SK-N-SH treated with all-trans-retinoic acid at 6 μM for 48 hours (cell line): ENCODE measurements around the gene ERBIN.

ENCODE experiments used
- ATAC-seq: fragments of 200-7000 bp; cut with Tn5 transposase; 3 replicates; pipeline ENCODE4 v1.9.1; 2020; ENCODE audit warnings: mild to moderate bottlenecking, moderate library complexity
- ARNTL ChIP-seq: fragments of 450-650 bp; formaldehyde crosslinking; IDR thresholded peaks from 2 replicates; pipeline ENCODE4 v1.5.0; 2020; ENCODE audit warnings: low read depth, mild to moderate bottlenecking, moderate library complexity, borderline replicate concordance
- BACH2 ChIP-seq: fragments of 250-450 bp; sonication (Bioruptor Pico); IDR thresholded peaks from 2 replicates; pipeline ENCODE4 v1.9.0; 2021; ENCODE audit warnings: mild to moderate bottlenecking, borderline replicate concordance
- CSDC2 ChIP-seq: fragments of 250-450 bp; sonication (Bioruptor Pico); IDR thresholded peaks from 2 replicates; pipeline ENCODE4 v1.5.0; 2020; ENCODE audit warnings: mild to moderate bottlenecking, moderate library complexity
- ESRRG ChIP-seq: fragments of 250-450 bp; sonication (Bioruptor Pico); IDR thresholded peaks from 2 replicates; pipeline ENCODE4 v1.6.1; 2021; ENCODE audit warnings: mild to moderate bottlenecking
- OSR1 ChIP-seq: fragments of 250-450 bp; sonication (Bioruptor Pico); IDR thresholded peaks from 2 replicates; pipeline ENCODE4 v1.8.0; 2022; ENCODE audit warnings: moderate library complexity, mild to moderate bottlenecking, inconsistent platforms
- PATZ1 ChIP-seq: fragments of 250-450 bp; sonication (Bioruptor Pico); IDR thresholded peaks from 2 replicates; pipeline ENCODE4 v1.8.0; 2020; ENCODE audit warnings: mild to moderate bottlenecking, moderate library complexity, borderline replicate concordance
- PPARA ChIP-seq: fragments of 250-450 bp; sonication (Bioruptor Pico); IDR thresholded peaks from 2 replicates; pipeline ENCODE4 v1.5.0; 2020; ENCODE audit warnings: mild to moderate bottlenecking, borderline replicate concordance
- RARB ChIP-seq: fragments of 250-450 bp; sonication (Bioruptor Pico); IDR thresholded peaks from 2 replicates; pipeline ENCODE4 v1.8.0; 2021; ENCODE audit warnings: mild to moderate bottlenecking, moderate library complexity
- SNAI2 ChIP-seq: fragments of 250-450 bp; sonication (Bioruptor Pico); IDR thresholded peaks from 2 replicates; pipeline ENCODE4 v1.5.0; 2020; ENCODE audit warnings: mild to moderate bottlenecking, moderate library complexity
- TCF4 ChIP-seq: fragments of 250-450 bp; sonication (Bioruptor Pico); IDR thresholded peaks from 2 replicates; pipeline ENCODE4 v1.8.0; 2021; ENCODE audit warnings: mild to moderate bottlenecking, moderate library complexity, borderline replicate concordance
- TOX ChIP-seq: fragments of 250-450 bp; sonication (Bioruptor Pico); IDR thresholded peaks from 2 replicates; pipeline ENCODE4 v1.8.0; 2021; ENCODE audit warnings: mild to moderate bottlenecking, moderate library complexity, borderline replicate concordance
- TSHZ2 ChIP-seq: fragments of 250-450 bp; sonication (Bioruptor Pico); IDR thresholded peaks from 2 replicates; pipeline ENCODE4 v1.5.0; 2020; ENCODE audit warnings: mild to moderate bottlenecking, moderate library complexity
- ZC3H10 ChIP-seq: fragments of 250-450 bp; sonication (Bioruptor Pico); IDR thresholded peaks from 2 replicates; pipeline ENCODE4 v1.5.1; 2021; ENCODE audit warnings: mild to moderate bottlenecking, moderate library complexity
- ZFP3 ChIP-seq: fragments of 250-450 bp; sonication (Bioruptor Pico); IDR thresholded peaks from 2 replicates; pipeline ENCODE4 v1.5.0; 2020; ENCODE audit warnings: mild to moderate bottlenecking, moderate library complexity
- ZFP30 ChIP-seq: fragments of 450-650 bp; formaldehyde crosslinking; IDR thresholded peaks from 2 replicates; pipeline ENCODE4 v1.5.0; 2022; ENCODE audit warnings: mild to moderate bottlenecking, moderate library complexity
- ZNF565 ChIP-seq: fragments of 450-650 bp; formaldehyde crosslinking; conservative IDR thresholded peaks from 2 replicates; pipeline ENCODE4 v1.5.0; 2020; ENCODE audit warnings: low read depth, mild to moderate bottlenecking, moderate library complexity
- ZNF70 ChIP-seq: fragments of 450-650 bp; formaldehyde crosslinking; IDR thresholded peaks from 2 replicates; pipeline ENCODE4 v1.5.0; 2020; ENCODE audit warnings: mild to moderate bottlenecking, moderate library complexity
- ZNF8 ChIP-seq: fragments of 450-650 bp; formaldehyde crosslinking; IDR thresholded peaks from 2 replicates; pipeline ENCODE4 v1.5.0; 2020; ENCODE audit warnings: mild to moderate bottlenecking, moderate library complexity
- TF ChIP-seq, protein P1 (sequence below): fragments of 250-450 bp; sonication (Bioruptor Pico); IDR thresholded peaks from 2 replicates; pipeline ENCODE4 v1.8.0; 2021; ENCODE audit warnings: low read depth, mild to moderate bottlenecking, moderate library complexity, borderline replicate concordance
- TF ChIP-seq, protein P2 (sequence below): fragments of 250-450 bp; sonication (Bioruptor Pico); IDR thresholded peaks from 2 replicates; pipeline ENCODE4 v1.5.1; 2021; ENCODE audit warnings: mild to moderate bottlenecking, moderate library complexity
- TF ChIP-seq, protein P3 (sequence below): fragments of 250-450 bp; sonication (Bioruptor Pico); IDR thresholded peaks from 2 replicates; pipeline ENCODE4 v1.5.1; 2020; ENCODE audit warnings: low read depth, mild to moderate bottlenecking, moderate library complexity

The ERBIN gene

GRCh38 chr5:65892801-65893200 lies 33.6 kb upstream of the ERBIN start:
- TF ChIP-seq BACH2 (CRISPR knock-in tag) = no peak
- no peak for ATAC-seq

DNA sequence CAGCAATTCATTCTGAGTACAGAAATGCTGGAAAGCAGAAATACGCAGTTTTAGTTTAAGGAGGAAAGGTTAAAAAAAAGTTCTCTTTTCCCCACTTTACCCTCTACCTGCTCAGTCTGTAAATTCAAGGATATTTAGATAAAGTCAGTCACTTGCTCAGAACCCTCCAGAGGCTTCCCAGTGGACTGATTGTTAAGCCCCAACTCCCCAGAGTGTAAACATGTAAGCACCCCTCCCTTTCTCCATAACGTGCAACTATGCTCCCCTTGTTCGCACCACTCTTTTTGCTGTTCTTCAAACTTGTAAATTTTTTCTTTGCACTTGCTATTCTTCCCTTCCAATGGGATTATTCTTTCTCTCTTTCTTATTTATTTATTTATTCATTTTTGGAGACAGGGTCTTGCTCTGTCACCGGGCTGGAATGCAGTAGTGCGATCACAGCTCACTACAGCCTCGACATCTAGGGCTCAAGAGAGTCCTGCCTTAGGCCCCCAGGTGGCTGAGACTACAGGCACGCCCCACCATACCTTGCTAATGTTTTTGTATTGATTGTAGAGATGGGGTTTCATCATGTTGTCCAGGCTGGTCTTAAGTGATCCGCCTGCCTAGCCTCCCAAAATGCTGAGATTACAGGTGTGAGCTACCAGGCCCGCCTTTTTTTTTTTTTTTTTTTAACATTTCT lies 32.5 kb upstream of the ERBIN start:
- TF ChIP-seq CSDC2 (no peak), RARB (CRISPR knock-in tag) (no peak), BACH2 (CRISPR knock-in tag) (no peak), ESRRG (CRISPR knock-in tag) (no peak), ZNF70 (CRISPR knock-in tag) (no peak), TOX (CRISPR knock-in tag) (no peak), PATZ1 (no peak), PPARA (CRISPR knock-in tag) (no peak), TCF4 (CRISPR knock-in tag) (no peak), ZNF565 (CRISPR knock-in tag) (no peak), SNAI2 (CRISPR knock-in tag) (no peak), TSHZ2 (CRISPR knock-in tag) (no peak), ARNTL (CRISPR knock-in tag) (no peak)
- TF ChIP-seq, protein P1, sequence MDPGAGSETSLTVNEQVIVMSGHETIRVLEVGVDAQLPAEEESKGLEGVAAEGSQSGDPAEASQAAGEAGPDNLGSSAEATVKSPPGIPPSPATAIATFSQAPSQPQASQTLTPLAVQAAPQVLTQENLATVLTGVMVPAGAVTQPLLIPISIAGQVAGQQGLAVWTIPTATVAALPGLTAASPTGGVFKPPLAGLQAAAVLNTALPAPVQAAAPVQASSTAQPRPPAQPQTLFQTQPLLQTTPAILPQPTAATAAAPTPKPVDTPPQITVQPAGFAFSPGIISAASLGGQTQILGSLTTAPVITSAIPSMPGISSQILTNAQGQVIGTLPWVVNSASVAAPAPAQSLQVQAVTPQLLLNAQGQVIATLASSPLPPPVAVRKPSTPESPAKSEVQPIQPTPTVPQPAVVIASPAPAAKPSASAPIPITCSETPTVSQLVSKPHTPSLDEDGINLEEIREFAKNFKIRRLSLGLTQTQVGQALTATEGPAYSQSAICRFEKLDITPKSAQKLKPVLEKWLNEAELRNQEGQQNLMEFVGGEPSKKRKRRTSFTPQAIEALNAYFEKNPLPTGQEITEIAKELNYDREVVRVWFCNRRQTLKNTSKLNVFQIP = no peak
- TF ChIP-seq, protein P2, sequence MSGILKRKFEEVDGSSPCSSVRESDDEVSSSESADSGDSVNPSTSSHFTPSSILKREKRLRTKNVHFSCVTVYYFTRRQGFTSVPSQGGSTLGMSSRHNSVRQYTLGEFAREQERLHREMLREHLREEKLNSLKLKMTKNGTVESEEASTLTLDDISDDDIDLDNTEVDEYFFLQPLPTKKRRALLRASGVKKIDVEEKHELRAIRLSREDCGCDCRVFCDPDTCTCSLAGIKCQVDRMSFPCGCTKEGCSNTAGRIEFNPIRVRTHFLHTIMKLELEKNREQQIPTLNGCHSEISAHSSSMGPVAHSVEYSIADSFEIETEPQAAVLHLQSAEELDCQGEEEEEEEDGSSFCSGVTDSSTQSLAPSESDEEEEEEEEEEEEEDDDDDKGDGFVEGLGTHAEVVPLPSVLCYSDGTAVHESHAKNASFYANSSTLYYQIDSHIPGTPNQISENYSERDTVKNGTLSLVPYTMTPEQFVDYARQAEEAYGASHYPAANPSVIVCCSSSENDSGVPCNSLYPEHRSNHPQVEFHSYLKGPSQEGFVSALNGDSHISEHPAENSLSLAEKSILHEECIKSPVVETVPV (CRISPR knock-in tag) = no peak
- TF ChIP-seq, protein P3, sequence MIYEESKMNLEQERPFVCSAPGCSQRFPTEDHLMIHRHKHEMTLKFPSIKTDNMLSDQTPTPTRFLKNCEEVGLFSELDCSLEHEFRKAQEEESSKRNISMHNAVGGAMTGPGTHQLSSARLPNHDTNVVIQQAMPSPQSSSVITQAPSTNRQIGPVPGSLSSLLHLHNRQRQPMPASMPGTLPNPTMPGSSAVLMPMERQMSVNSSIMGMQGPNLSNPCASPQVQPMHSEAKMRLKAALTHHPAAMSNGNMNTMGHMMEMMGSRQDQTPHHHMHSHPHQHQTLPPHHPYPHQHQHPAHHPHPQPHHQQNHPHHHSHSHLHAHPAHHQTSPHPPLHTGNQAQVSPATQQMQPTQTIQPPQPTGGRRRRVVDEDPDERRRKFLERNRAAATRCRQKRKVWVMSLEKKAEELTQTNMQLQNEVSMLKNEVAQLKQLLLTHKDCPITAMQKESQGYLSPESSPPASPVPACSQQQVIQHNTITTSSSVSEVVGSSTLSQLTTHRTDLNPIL (CRISPR knock-in tag) = no peak
- no peak for ATAC-seq

DNA sequence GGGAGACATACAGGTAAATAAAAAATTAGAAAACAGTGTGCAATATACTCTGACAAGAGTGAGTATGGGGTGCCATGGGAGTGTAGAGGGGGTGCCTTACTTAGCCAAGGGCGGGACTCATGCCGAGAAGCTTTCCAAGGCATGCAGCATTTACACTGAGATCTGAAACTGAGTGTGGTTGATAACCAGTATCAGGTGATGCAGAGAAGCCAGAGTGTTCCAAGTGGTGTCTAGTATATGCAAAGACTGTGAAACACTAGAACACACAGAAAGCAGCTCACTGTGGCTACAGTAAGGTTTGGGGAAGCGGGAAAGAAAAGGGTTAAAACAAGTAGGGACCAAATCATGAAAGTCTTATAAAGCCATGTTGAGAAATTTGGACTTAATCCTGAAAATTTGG lies 30.5 kb upstream of the ERBIN start:
- no peak for ATAC-seq
- TF ChIP-seq PATZ1 (no peak), ARNTL (CRISPR knock-in tag) (no peak), ZC3H10 (CRISPR knock-in tag) (no peak), ZNF565 (CRISPR knock-in tag) (no peak), PPARA (CRISPR knock-in tag) (no peak), ZFP3 (CRISPR knock-in tag) (no peak), OSR1 (CRISPR knock-in tag) (no peak), ZNF70 (CRISPR knock-in tag) (no peak), BACH2 (CRISPR knock-in tag) (no peak), TSHZ2 (CRISPR knock-in tag) (no peak), ZFP30 (no peak), ZNF8 (CRISPR knock-in tag) (no peak)
- TF ChIP-seq, protein P1 = no peak
